WTC11 (cell line): ENCODE data around the gene HDAC9. TPM values are rescaled to one million over a fixed set of nuclear protein-coding genes. Genes with fewer than 3 reads are reported as not detected.

Source experiments
- ATAC-seq: fragments of 200-7000 bp; cut with Tn5 transposase; 2 replicates; pipeline ENCODE4 v1.10.0; 2021; ENCODE audit warnings: mild to moderate bottlenecking, moderate library complexity
- CTCF ChIA-PET: fragments of 300-600 bp; sonication (Branson Sonifier 250); formaldehyde crosslinking; loops from one replicate; lab custom pipeline; 2021; ENCODE audit warnings: antibody characterized with exemption; lab: Charles Lee
- POLR2A ChIA-PET: fragments of 350-600 bp; sonication (Branson Sonifier 250); formaldehyde crosslinking; loops from one replicate; lab custom pipeline; 2021; ENCODE audit warnings: antibody characterized with exemption; lab: Charles Lee
- DNase-seq: peaks from one replicate; pipeline ENCODE4 v3.0.0; 2021; ENCODE audit warnings: low spot score
- H3K27ac Mint-ChIP-seq: 2 replicates; pipeline ENCODE4 v1.8.0; 2021; ENCODE audit warnings: mixed read lengths
- H3K27me3 Mint-ChIP-seq: 2 replicates; pipeline ENCODE4 v1.8.0; 2021; ENCODE audit warnings: low read depth, mild to moderate bottlenecking, moderate library complexity, mixed read lengths
- H3K36me3 Mint-ChIP-seq: 2 replicates; pipeline ENCODE4 v1.8.0; 2021; ENCODE audit warnings: mixed read lengths
- H3K4me1 Mint-ChIP-seq: 2 replicates; pipeline ENCODE4 v1.8.0; 2022; ENCODE audit warnings: mixed read lengths
- H3K4me3 Mint-ChIP-seq: 2 replicates; pipeline ENCODE4 v1.8.0; 2021; ENCODE audit warnings: mild to moderate bottlenecking, moderate library complexity, mixed read lengths
- H3K9me3 Mint-ChIP-seq: 2 replicates; pipeline ENCODE4 v1.8.0; 2021; ENCODE audit warnings: mixed read lengths
- ARID4B ChIP-seq: sonication (generic); formaldehyde crosslinking; IDR thresholded peaks from 2 replicates; pipeline ENCODE4 v1.8.0; 2023; ENCODE audit warnings: missing genetic modification reagents, mild to moderate bottlenecking, borderline replicate concordance
- ATF1 ChIP-seq: sonication (generic); formaldehyde crosslinking; IDR thresholded peaks from 2 replicates; pipeline ENCODE4 v1.8.1; 2023; ENCODE audit warnings: mild to moderate bottlenecking, moderate library complexity, missing genetic modification reagents
- CREB1 ChIP-seq: sonication (generic); formaldehyde crosslinking; IDR thresholded peaks from 2 replicates; pipeline ENCODE4 v1.8.0; 2023; ENCODE audit warnings: mild to moderate bottlenecking, missing genetic modification reagents
- CREM ChIP-seq: sonication (generic); formaldehyde crosslinking; IDR thresholded peaks from 2 replicates; pipeline ENCODE4 v1.8.1; 2022; ENCODE audit warnings: mild to moderate bottlenecking, missing genetic modification reagents, moderate library complexity
- ERG ChIP-seq: fragments of 250-450 bp; sonication (Bioruptor Pico); IDR thresholded peaks from 2 replicates; pipeline ENCODE4 v1.8.0; 2021; ENCODE audit warnings: mild to moderate bottlenecking
- FOXK1 ChIP-seq: sonication (generic); formaldehyde crosslinking; IDR thresholded peaks from 2 replicates; pipeline ENCODE4 v1.8.0; 2022; ENCODE audit warnings: mild to moderate bottlenecking, moderate library complexity, missing genetic modification reagents
- FOXP1 ChIP-seq: sonication (generic); formaldehyde crosslinking; IDR thresholded peaks from 2 replicates; pipeline ENCODE4 v1.8.0; 2022; ENCODE audit warnings: missing genetic modification reagents, mild to moderate bottlenecking, moderate library complexity, borderline replicate concordance
- MAX ChIP-seq: sonication (generic); formaldehyde crosslinking; IDR thresholded peaks from 2 replicates; pipeline ENCODE4 v1.8.0; 2022; ENCODE audit warnings: mild to moderate bottlenecking, missing genetic modification reagents
- MLX ChIP-seq: sonication (generic); formaldehyde crosslinking; IDR thresholded peaks from 2 replicates; pipeline ENCODE4 v1.8.1; 2023; ENCODE audit warnings: mild to moderate bottlenecking, missing genetic modification reagents, moderate library complexity
- MYBL2 ChIP-seq: sonication (generic); formaldehyde crosslinking; IDR thresholded peaks from 2 replicates; pipeline ENCODE4 v1.8.1; 2023; ENCODE audit warnings: mild to moderate bottlenecking, moderate library complexity, missing genetic modification reagents
- PREB ChIP-seq: sonication (generic); formaldehyde crosslinking; IDR thresholded peaks from 2 replicates; pipeline ENCODE4 v1.8.1; 2022; ENCODE audit warnings: mild to moderate bottlenecking, missing genetic modification reagents, moderate library complexity, borderline replicate concordance
- SMAD4 ChIP-seq: sonication (generic); formaldehyde crosslinking; IDR thresholded peaks from 2 replicates; pipeline ENCODE4 v1.8.0; 2022; ENCODE audit warnings: mild to moderate bottlenecking, missing genetic modification reagents
- SOX15 ChIP-seq: fragments of 250-450 bp; sonication (Bioruptor Pico); IDR thresholded peaks from 2 replicates; pipeline ENCODE4 v1.9.0; 2021; ENCODE audit warnings: mild to moderate bottlenecking
- USF1 ChIP-seq: sonication (generic); formaldehyde crosslinking; IDR thresholded peaks from 2 replicates; pipeline ENCODE4 v1.8.0; 2022; ENCODE audit warnings: mild to moderate bottlenecking, missing genetic modification reagents
- ZBTB21 ChIP-seq: sonication (generic); formaldehyde crosslinking; IDR thresholded peaks from 2 replicates; pipeline ENCODE4 v1.8.1; 2023; ENCODE audit warnings: mild to moderate bottlenecking, missing genetic modification reagents, borderline replicate concordance
- ZNF281 ChIP-seq: sonication (generic); formaldehyde crosslinking; IDR thresholded peaks from 2 replicates; pipeline ENCODE4 v1.8.0; 2023; ENCODE audit warnings: mild to moderate bottlenecking, missing genetic modification reagents
- ZSCAN18 ChIP-seq: fragments of 250-450 bp; sonication (Bioruptor Pico); IDR thresholded peaks from 2 replicates; pipeline ENCODE4 v2.1.2; 2022; ENCODE audit warnings: mild to moderate bottlenecking, moderate library complexity
- total RNA-seq: library from RNA; stranded (reverse); gene quantifications from 3 replicates; pipeline ENCODE4 v1.2.3, GENCODE V29; 2021

The HDAC9 gene
- total RNA-seq, 1 experiment from 2014 or later = 18.8 TPM

- TF ChIP-seq FOXP1 (CRISPR knock-in tag) = no peak
- TF ChIP-seq FOXK1 (CRISPR knock-in tag) = no peak
These were observed 143.3 kb downstream of the HDAC9 start (continued) for GRCh38 chr7:18638594-18639452.

- Mint-ChIP-seq H3K4me3 (no peak overlapping the region), H3K4me1 (no peaks in the 10 kb centered on the region), H3K9me3 (no peaks in the 10 kb centered on the region), H3K27ac (no peak overlapping the region), H3K27me3 (no peaks in the 10 kb centered on the region), H3K36me3 (no peaks in the 10 kb centered on the region)
- ChIA-PET CTCF (interaction anchor here (1.5 kb wide), 1 partner anchor 26 kb away, joined by 7 read pairs; no protein-coding TSS in a partner anchor), POLR2A (no interaction called here)
- ATAC-seq = no peak
- no peak for DNase-seq
- no peak for TF ChIP-seq ARID4B
- TF ChIP-seq PREB (CRISPR knock-in tag) = no peak
- TF ChIP-seq ZBTB21 (CRISPR knock-in tag) = no peak
- TF ChIP-seq ATF1 (CRISPR knock-in tag) = no peak
- TF ChIP-seq CREB1 (CRISPR knock-in tag) = no peak
- no peak for TF ChIP-seq USF1
- no peak for TF ChIP-seq SOX15 (CRISPR knock-in tag)
- TF ChIP-seq MAX (CRISPR knock-in tag) = no peak
- TF ChIP-seq SMAD4 (CRISPR knock-in tag) = no peak
- no peak for TF ChIP-seq MLX (CRISPR knock-in tag)
- no peak for TF ChIP-seq ZSCAN18 (CRISPR knock-in tag)
- no peak for TF ChIP-seq CREM (CRISPR knock-in tag)
- no peak for TF ChIP-seq MYBL2
- no peak for TF ChIP-seq ERG (CRISPR knock-in tag)
- TF ChIP-seq ZNF281 (CRISPR knock-in tag) = no peak
These were observed 144.2 kb downstream of the HDAC9 start for GRCh38 chr7:18639711-18640110.
